Bone marrow (tissue), 2 donors: ENCODE measurements around the gene JMY.
A peak's percentile ranks its signal among the peaks of the same experiment; 100 is the strongest.

Experiments used
- DNase-seq, 2 donors: peaks; one replicate each; lab custom pipeline; 2025; lab: John Stamatoyannopoulos, UW

The JMY gene

GRCh38 chr5:79235634-79236361, at the start of gene JMY:
JMY (plus strand) TSS chr5:79236131; CDS start chr5:79236651, 520 bp downstream.
- DNase-seq: peak in 1 of 2 donors; percentile 50

- DNase-seq: no peak
Observed at GRCh38 chr5:79186455-79186854, 49.5 kb upstream of the JMY start.

GRCh38 chr5:79189439-79190234, 46.3 kb upstream of the JMY start:
- no peak for DNase-seq

- DNase-seq: no peak
Observed at GRCh38 chr5:79190235-79190529, 45.7 kb upstream of the JMY start.

- no peak for DNase-seq
Observed at GRCh38 chr5:79191457-79191856, 44.5 kb upstream of the JMY start.

GRCh38 chr5:79193643-79194042, 42.3 kb upstream of the JMY start:
- no peak for DNase-seq

- DNase-seq: no peak
Observed at GRCh38 chr5:79200573-79201183, 35.3 kb upstream of the JMY start.

GRCh38 chr5:79201206-79201605, 34.7 kb upstream of the JMY start:
- DNase-seq: no peak

- DNase-seq: no peak
Observed at GRCh38 chr5:79202076-79202475, 33.9 kb upstream of the JMY start.

- DNase-seq: no peak
Observed at GRCh38 chr5:79205965-79206364, 30.0 kb upstream of the JMY start.

- no peak for DNase-seq
Observed at GRCh38 chr5:79206541-79206940, 29.4 kb upstream of the JMY start.

- DNase-seq: no peak
Observed at GRCh38 chr5:79209505-79209904, 26.4 kb upstream of the JMY start.

- DNase-seq: no peak
Observed at GRCh38 chr5:79224286-79224984, 11.5 kb upstream of the JMY start.

- DNase-seq: no peak
Observed at GRCh38 chr5:79225026-79225425, 10.9 kb upstream of the JMY start.

- DNase-seq: no peak
Observed at GRCh38 chr5:79225441-79225840, 10.5 kb upstream of the JMY start.

GRCh38 chr5:79227484-79228025, 8.4 kb upstream of the JMY start:
- no peak for DNase-seq

GRCh38 chr5:79229357-79230174, 6.4 kb upstream of the JMY start:
- DNase-seq: no peak

GRCh38 chr5:79235261-79235633, 684 bp upstream of the JMY start:
- DNase-seq: no peak

GRCh38 chr5:79236362-79236969, 535 bp downstream of the JMY start:
- peak in 1 of 2 donors; percentile 48 for DNase-seq

GRCh38 chr5:79236970-79237739, 1.2 kb downstream of the JMY start:
- DNase-seq: peak in 1 of 2 donors; percentile 27
